Mammary epithelial cell (primary cell): Measurements from ENCODE around the gene DNHD1.

Source experiments
- EZH2 ChIP-seq: IDR thresholded peaks from 2 replicates; pipeline ENCODE4 v1.6.1; 2012; ENCODE audit warnings: low read length, inconsistent platforms, borderline replicate concordance
- TF ChIP-seq, protein P1 (sequence below), 2 donors: IDR thresholded peaks in 1 of 2; conservative IDR thresholded peaks in 1 of 2; 2 replicates each; pipeline ENCODE4 v1.5.1; 2011 to 2012; ENCODE audit warnings: inconsistent platforms in 2 of 2, low read length in 2 of 2, mild to moderate bottlenecking in 2 of 2, control low read depth in 1 of 2, low read depth in 1 of 2; ENCODE audit not compliant: insufficient read depth in 1 of 2; ENCODE audit errors: extremely low read depth in 1 of 2

DNA sequence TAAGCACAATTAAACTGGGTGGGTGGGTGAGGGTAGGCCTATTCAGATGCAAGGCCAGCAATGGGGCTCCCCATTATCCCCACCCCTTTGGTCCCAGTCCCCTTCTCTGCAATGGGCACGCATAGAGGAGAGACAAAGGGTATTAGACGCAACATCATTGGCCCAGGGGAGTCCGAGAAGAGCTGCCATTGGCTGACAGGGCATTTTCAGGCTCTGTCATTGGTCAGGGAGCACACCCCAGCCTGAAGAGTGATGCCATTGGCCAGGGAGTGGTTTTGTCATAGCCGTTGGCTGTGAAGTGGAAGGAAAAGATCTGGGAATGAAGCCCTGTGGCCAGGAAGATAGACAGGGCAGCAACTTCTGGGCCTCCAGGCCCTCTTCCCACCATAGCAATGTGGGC lies 20.5 kb upstream of the DNHD1 start:
- TF ChIP-seq, protein P1, sequence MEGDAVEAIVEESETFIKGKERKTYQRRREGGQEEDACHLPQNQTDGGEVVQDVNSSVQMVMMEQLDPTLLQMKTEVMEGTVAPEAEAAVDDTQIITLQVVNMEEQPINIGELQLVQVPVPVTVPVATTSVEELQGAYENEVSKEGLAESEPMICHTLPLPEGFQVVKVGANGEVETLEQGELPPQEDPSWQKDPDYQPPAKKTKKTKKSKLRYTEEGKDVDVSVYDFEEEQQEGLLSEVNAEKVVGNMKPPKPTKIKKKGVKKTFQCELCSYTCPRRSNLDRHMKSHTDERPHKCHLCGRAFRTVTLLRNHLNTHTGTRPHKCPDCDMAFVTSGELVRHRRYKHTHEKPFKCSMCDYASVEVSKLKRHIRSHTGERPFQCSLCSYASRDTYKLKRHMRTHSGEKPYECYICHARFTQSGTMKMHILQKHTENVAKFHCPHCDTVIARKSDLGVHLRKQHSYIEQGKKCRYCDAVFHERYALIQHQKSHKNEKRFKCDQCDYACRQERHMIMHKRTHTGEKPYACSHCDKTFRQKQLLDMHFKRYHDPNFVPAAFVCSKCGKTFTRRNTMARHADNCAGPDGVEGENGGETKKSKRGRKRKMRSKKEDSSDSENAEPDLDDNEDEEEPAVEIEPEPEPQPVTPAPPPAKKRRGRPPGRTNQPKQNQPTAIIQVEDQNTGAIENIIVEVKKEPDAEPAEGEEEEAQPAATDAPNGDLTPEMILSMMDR (conservative IDR thresholded peaks at IDR 0.05 in 1 of 2, IDR thresholded peaks at IDR 0.05 in 1 of 2; ENCODE audit: extremely low read depth in 1 of 2, insufficient read depth in 1 of 2, low read depth in 1 of 2, low read length in 2 of 2), result no peak
- TF ChIP-seq EZH2, result no peak
